ENCODE measurements around the gene HSPA12B. TPM values are rescaled to one million over a fixed set of nuclear protein-coding genes. Genes with fewer than 3 reads are reported as not detected.

HSPA12B gene
- total and polyA plus RNA-seq, 2 of the 13 experiments (the other 11 are each of a cell fraction or from before 2014, with no cell fraction given): 0.01 TPM; not detected in 1

GRCh38 chr20:3782597-3782996 lies 50.1 kb downstream of the HSPA12B start (continued):
- TF ChIP-seq SOX6 (IDR thresholded peaks at IDR 0.05) (no peak), SOX6 (CRISPR knock-in tag; IDR thresholded peaks at IDR 0.05) (no peak), ZNF331 (CRISPR knock-in tag; IDR thresholded peaks at IDR 0.05) (no peak), ZNF572 (CRISPR knock-in tag; IDR thresholded peaks at IDR 0.05) (no peak), MTF1 (CRISPR knock-in tag; IDR thresholded peaks at IDR 0.05) (no peak), RBM39 (IDR thresholded peaks at IDR 0.05; ENCODE audit: low read depth, low read length, poor library complexity, severe bottlenecking) (no peak), SMC3 (IDR thresholded peaks at IDR 0.05; ENCODE audit: low read length) (no peak), POLR2A (IDR thresholded peaks at IDR 0.05; ENCODE audit: insufficient read depth in 1 of 2, low read depth in 2 of 2, low read length in 2 of 2) (peak in 1 of 2 experiments; percentile 32; a peak in 1 of 4 replicates), NFE2L1 (CRISPR knock-in tag; IDR thresholded peaks at IDR 0.05; ENCODE audit: borderline replicate concordance) (no peak), AHR (CRISPR knock-in tag; IDR thresholded peaks at IDR 0.05) (no peak), ZNF597 (CRISPR knock-in tag; IDR thresholded peaks at IDR 0.05) (no peak), ZNF605 (CRISPR knock-in tag; IDR thresholded peaks at IDR 0.05) (no peak; the same call in 1 of the 2 replicates), ZBTB7A (CRISPR knock-in tag; IDR thresholded peaks at IDR 0.05) (no peak), SNAI1 (CRISPR knock-in tag; IDR thresholded peaks at IDR 0.05; ENCODE audit: borderline replicate concordance) (no peak), ZNF766 (CRISPR knock-in tag; IDR thresholded peaks at IDR 0.05; ENCODE audit: borderline replicate concordance) (peak; percentile 34; the same call in 1 of the 2 replicates), HNRNPK (IDR thresholded peaks at IDR 0.05; ENCODE audit: low read depth, low read length, poor library complexity, severe bottlenecking) (no peak), MED1 (CRISPR knock-in tag; IDR thresholded peaks at IDR 0.05) (0 out of 2 replicates have a peak, but pooled peaks have one; percentile 9), FOXK1 (CRISPR knock-in tag; IDR thresholded peaks at IDR 0.05; ENCODE audit: borderline replicate concordance, low read depth) (no peak), ARNT2 (CRISPR knock-in tag; IDR thresholded peaks at IDR 0.05; ENCODE audit: low read depth) (no peak), MLX (CRISPR knock-in tag; IDR thresholded peaks at IDR 0.05) (no peak), SRY (CRISPR knock-in tag; IDR thresholded peaks at IDR 0.05) (no peak), UBTF (CRISPR knock-in tag; IDR thresholded peaks at IDR 0.05) (0 out of 2 replicates have a peak, but pooled peaks have one; percentile 7)
- TF ChIP-seq, protein P1, sequence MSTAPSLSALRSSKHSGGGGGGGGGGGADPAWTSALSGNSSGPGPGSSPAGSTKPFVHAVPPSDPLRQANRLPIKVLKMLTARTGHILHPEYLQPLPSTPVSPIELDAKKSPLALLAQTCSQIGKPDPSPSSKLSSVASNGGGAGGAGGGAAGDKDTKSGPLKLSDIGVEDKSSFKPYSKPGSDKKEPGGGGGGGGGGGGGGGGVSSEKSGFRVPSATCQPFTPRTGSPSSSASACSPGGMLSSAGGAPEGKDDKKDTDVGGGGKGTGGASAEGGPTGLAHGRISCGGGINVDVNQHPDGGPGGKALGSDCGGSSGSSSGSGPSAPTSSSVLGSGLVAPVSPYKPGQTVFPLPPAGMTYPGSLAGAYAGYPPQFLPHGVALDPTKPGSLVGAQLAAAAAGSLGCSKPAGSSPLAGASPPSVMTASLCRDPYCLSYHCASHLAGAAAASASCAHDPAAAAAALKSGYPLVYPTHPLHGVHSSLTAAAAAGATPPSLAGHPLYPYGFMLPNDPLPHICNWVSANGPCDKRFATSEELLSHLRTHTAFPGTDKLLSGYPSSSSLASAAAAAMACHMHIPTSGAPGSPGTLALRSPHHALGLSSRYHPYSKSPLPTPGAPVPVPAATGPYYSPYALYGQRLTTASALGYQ (CRISPR knock-in tag; IDR thresholded peaks at IDR 0.05): no peak

Measured in HepG2 (cell line).